Measurements from ENCODE around the gene TTLL12.
"Not testable (repeated sequence)": the region's sequence is repeated elsewhere in the genome, so short reads cannot be mapped to it uniquely, and the experiment has no call there.

TTLL12 gene

DNA sequence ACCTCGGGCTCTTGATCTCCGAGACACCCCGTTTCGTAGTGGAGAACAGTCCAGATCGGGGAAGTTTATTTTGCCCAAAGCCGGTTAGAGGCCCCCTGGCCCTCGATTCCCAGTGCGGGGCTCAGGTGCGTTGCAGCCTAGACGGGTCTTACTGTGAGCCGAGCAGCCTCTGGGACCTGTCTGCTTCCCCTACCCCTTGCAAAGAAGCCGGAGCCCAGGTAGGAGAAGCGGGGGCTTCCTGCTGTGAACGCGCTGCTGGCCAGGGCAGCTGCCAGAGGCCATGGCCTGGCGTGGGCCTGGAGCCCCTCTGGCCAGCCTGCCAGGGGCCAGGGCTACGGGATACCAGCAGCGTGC, 35.0 kb downstream of the TTLL12 start:
- DNase-seq, result no peak

DNA sequence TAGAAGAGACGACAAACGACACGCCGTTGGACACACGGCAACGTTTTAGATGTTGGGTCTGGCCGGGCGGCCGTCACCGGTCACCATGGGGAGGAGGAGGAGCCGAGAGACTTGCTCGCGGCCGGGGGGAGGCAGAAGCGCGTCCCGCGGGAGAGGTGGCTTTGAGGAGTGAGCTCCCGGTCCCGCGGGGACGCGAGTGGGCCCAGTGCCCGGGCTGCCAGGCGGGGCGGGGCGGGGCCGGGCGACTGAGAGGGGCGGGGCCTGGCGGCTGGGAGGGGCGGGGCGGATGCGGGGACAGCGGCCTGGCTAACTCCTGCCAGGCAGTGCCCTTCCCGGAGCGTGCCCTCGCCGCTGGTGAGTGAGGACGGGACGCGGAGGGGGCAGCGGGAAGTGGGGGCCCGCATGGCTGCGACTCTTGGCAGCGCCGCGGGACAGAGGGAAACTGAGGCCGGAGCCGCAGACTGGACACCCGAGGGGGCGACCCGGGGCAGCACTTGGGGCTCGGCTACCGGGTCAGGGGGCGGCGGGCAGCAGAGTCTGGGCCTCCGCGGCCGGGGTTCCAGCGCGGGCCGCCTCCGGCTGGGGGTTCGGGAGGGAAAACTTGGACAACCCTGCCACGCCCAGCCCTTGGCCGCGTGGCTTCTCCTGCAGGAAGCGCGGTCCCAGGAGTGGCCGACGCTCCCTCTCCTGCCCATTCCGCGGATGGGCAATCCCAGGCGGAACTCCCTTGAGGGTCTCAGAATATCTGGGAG, 35.5 kb downstream of the TTLL12 start, which contains the start of gene TSPO:
Gene TSPO (plus strand): TSS at position 309 of the 752 bp plus-strand sequence. CDS start 7,680 bp downstream, outside the sequence.
- no peak for DNase-seq

DNA sequence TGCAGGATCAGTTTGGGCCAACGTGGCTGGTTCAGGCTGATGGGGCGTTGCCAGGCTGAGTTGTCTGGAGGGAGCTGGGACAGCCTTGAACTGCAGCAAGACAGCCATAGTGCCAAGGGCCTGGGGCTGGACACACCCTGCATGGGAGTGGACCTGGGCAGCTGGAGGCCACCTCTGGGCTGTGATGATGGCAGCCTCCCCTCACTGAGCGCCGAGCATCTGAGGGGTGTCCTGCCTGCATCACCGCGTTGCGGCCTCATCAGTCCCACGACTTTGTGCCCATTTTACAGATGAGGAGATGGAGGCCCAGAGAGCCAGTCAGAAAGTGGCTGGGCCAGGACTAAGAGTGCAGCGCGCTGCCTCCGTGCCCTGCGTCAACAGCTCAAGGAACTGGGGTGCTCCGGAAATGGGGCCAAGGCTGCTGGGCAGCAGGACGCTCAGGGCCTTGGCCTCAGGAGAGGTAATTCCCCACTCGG, 36.2 kb downstream of the TTLL12 start:
- no peak for DNase-seq

DNA sequence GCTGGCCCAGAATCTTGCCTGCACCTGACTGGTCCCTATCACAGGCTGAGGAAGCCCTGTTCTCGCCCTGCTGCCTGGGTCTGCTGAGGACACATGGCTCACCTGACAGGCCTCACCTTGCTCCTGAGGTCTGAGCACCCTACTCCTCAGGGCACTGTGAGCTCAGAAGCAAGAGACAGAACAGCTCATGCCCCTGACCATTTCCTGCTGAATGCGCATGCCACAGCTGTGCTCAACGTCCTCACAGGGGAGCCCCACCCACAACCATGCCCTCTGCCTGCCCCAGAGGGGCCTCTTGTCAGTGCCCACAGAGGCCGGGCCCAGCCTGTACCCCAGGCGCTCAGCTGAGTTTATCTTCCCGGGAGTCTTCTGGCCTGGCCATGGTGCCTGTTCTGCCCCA, 38.4 kb downstream of the TTLL12 start:
- DNase-seq, result no peak

DNA sequence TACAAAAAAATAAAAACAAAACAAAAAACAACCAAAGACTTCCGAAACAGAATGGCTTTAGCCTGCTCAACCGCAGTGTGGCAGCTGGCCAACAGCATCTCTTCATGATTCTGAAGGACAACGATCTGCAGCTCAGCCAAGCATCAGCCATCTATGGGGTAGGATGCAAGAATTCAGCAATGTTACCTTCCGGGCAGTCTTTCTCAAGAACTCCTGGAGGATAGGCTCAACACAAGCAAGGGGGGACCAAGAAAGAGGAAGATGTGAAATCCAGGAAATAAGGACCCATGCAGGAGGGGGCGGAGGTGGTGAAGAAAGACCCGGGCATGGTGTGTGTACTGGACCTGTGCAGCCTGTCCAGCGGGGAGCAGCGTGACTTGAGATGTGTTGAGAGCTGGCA, 39.1 kb downstream of the TTLL12 start:
- DNase-seq, result no peak

DNA sequence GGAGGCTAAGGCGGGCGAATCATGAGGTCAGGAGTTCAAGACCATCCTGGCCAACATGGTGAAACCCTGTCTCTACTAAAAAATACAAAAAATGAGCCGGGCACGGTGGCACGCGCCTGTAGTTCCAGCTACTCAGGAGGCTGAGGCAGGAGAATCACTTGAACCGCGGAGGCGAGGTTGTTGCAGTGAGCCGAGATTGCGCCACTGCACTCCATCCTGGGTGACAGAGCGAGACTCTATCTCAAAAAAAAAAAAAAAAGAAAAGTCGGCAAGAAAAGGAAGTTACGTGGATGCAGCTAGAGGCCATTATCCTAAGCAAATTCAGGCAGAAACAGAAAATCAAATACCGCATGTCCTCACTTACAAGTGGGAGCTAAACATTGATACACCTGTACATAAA, 40.6 kb downstream of the TTLL12 start:
- not testable (repeated sequence) for DNase-seq

DNA sequence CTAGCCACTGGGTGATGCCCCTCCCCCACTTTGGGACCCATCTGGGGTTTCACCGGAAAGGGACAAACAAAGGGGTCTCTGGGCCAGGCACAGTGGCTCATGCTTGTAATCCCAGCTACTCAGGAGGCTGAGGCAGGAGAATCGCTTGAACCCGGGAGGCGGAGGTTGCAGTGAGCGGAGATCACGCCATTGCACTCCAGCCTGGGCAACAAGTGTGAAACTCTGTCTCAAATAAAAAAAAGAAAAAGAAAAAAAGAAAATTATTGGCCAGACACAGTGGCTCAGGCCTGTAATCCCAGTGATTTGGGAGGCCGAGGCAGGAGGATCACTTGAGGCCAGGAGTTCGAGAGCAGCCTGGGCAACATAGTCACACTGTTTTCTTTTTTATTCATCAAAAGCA, 41.6 kb downstream of the TTLL12 start:
- not testable (repeated sequence) for DNase-seq

DNA sequence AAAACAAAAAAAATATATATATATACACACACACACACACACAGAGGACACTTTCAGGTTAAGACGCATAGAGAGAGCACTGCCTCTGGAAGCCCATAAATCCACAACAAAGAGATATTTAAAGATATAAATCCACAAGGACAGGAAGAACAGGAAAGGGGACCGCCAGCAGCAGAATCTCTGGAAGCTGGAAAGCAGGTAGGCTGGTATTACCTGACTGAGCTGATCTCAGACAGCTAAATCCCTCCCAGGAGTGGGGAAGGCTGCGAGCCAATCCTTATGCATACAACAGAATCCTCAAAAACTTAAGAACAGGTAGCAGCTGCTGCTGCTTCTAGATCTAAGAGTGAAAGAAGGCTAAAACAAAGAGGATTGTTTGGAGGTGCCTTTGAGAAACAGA, 42.0 kb downstream of the TTLL12 start:
- DNase-seq, result no peak

DNA sequence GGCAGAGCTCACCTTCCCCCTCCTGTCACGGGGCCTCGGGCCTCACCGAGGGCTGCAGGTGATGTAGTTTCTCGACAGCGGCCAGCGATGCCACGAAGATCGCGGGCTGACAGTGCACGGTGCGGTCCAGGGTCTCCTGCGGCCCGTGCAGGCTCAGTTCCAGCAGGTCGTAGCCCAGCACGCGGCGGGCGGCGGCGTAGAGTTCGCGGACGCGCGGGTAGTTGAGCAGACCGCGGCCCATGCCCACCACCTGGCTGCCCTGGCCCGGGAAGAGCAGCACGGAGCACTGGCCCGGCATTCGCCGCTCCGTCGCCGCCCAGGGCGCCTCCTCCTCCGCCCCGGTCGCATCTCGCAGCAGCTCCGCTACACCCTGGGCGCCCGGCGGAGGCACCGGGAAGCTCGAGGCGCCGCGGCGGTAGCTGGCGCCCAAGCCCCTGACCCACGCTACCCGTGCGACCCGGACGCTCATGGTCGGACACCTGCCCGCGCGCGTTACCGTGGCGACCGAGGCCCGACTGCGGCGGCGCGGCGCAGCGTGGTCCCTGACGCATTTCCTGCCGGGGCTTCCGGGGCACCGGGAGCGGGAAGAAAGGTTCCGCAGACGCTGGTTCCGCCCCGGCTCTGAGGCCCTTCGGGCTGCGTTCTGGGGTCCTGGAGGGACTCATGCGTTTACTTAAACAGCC, 43.9 kb downstream of the TTLL12 start, which contains the start of gene MCAT:
Gene MCAT (minus strand): TSS at position 519 of the 683 bp plus-strand sequence. CDS start 50 bp downstream, at position 469.
- DNase-seq, result peak; percentile 73

DNA sequence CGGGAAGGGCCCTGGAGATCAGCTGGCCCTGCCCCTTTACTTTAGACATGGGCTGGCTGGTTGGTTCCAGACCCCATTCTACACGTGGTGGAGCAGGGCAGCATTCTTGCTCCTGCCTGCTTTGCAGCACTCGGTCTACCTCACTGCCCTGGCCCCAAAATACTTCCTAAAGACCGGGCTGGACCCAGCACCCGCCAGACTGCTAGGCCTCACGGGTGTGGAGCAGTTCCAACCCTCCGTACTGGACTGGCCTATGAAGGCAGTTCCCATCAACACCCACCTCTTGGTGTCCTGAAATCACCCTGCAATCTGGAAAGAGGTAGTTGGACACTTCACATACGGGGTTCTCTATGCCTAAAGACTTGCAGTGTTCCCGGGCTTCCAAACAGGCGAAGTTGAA, 50.1 kb downstream of the TTLL12 start:
- no peak for DNase-seq

DNA sequence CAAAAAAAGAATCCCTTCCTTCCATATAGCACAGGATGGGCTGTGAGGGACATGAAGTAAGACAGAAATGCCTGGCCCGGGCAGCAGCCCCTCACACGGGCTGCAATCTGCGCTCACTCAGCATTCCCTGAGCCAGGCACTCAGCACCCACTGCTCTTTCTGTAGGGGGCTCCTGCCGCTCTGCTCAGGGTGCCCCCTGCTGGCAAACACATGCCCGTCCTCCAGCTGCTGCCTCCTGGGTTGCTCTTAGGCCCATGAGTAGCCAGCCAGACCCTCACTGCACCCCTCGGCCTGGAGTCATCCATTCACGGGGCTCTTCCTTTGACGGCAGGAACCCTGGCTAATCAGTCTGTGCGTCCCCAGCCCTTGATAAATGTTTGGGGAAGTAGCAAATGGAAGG, 50.7 kb downstream of the TTLL12 start:
- DNase-seq, result no peak

DNA sequence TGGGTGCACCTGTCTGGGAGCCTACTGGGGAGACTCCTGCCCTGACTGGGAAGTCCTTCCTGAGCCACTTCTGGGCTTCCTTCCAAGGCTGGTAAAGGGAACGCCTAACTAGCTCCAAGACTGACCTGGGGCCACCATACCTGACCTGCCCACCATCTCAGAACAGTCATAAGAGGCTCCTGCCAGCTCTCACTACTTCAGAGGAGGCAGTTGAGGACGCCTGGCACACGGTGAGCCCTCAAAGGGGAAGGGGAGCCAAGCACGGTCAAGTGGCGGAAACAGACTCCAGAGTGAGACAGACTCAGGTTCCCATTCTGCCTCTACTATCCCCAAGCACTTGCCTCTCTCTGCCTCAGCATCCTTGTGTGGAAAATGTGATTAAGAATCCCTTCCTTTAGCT, 51.4 kb downstream of the TTLL12 start:
- no peak for DNase-seq

DNA sequence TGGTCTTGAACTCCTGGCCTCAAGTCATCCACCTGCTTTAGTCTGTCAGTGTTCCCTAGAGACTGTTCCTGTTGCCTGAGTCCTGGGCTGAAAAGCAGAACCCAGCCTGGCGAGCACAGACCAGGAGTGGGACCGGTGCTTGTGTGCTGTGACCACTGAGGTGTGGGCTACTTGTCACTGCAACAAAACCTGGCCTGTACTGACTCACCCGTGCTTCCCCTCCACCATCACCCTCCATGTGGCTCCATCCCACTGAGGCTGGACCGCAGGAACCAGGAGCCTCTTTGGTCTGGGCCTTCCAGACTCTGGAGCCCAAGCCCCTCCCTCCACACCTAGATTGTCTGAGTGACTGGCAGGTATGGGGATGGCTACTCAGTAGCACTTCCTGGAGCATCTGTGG, 52.4 kb downstream of the TTLL12 start:
- DNase-seq, result no peak

DNA sequence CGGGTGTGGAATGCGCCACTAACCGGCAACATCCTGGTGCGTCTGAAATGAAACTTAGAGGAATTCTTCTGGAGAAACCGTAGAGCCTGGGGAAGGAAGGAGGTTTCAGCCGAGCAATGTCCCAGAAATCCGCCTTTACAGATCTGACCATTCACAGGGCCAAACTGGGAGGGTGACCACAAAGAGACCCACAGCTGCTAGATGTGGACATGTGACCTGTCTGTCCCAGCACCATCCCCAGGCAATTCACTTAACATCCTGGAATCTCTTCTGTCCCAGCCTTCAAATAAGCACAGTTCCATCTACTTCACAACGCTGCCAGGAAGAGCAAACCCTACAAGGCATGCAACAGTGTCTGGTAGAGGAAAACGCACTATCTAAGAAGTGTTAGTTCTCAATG, 53.5 kb downstream of the TTLL12 start:
- DNase-seq, result no peak

DNA sequence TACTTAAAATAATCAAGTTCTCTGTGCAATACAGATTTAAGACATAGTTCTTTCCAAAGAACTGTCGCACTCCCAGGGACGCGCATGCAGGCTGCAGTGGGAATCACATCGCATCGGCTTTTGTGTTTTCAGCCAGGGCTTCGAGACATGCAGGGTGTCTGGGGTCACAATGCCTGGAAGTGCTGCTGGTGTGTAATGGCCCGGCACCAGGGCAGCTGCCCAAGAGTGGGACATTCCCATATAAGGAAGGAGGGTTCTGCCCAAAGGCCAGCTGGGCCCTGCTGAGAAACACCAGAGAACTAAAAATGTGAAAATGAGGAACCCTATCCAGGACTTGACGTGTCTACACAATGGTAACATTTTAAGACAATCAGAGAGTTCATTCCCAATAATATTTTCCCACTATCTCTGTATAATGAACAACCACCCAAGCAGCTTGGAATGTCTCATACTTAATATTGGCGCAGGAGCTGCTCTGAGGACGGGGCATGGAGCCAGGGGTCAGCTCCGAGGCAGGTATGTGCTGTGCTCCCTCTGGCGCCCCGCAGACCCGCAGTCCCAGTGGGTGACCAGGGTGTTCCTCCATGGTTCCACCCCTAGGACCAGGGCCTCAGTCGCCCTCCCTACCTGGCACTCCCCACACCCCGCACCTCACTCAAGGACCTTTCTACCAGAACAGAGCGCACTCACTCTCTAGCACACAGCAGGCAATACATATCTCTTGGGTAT, 55.0 kb downstream of the TTLL12 start:
- no peak for DNase-seq

DNA sequence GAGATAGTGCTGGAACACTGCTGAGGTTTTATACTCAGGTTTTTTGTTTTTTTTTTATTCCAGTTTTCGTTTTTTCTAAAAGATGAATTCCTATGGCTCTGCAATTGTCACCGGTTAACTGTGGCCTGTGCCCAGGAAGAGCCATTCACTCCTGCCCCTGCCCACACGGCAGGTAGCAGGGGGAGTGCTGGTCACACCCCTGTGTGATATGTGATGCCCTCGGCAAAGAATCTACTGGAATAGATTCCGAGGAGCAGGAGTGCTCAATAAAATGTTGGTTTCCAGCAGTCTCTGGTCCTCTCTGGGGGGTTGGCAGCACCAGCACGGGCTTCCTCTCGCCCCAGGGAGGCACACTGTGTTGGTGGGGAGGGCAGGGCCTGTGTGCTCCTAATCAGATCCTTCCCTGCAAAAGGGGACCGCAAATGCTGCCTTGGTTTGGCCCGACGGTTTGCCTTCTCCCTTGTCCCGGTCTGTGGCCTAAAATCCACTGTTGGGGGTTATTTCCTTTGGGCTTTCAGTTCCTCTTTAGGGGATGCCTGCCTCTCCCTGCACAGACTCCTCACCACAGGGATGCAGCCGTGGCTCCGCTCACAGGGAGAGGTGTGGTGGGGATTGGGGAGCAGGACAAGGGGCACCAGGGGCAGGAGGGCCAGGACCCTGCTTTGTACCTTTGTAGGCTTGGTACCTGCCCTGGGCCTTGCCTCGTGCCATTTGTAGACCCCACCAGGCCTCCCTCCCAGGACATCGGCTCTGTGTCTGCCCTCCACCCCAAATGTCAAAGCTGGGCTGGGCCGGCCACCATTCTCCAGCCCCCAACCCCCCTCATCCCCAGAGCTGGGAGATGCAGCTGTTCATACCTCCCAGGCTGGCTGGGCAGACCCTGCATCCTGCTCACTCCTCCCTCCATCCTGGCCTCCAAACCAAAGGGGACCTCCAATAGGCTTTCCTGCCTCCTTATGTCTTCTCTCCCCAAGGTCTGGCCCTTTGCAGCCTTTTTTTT, 57.2 kb downstream of the TTLL12 start:
- no peak for DNase-seq

DNA sequence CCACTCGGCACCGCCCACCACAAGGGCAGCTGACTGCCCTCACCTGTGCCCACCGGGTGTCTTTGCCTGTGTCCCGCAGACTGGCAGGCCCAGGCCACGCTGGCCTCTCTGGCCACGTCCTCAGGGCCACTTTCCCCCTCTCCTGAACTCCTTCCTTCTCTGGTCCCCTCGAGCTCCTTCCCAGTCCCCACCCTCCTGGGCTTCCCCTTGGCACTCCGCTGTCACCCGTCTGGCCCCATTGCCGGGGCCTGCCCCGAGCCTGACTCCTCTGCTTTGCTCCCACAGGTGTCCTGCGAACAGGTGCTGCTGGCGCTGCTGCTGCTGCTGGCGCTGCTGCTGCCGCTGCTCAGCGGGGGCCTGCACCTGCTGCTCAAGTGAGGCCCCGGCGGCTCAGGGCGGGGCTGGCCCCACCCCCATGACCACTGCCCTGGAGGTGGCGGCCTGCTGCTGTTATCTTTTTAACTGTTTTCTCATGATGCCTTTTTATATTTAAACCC, 58.0 kb downstream of the TTLL12 start:
- no peak for DNase-seq

DNA sequence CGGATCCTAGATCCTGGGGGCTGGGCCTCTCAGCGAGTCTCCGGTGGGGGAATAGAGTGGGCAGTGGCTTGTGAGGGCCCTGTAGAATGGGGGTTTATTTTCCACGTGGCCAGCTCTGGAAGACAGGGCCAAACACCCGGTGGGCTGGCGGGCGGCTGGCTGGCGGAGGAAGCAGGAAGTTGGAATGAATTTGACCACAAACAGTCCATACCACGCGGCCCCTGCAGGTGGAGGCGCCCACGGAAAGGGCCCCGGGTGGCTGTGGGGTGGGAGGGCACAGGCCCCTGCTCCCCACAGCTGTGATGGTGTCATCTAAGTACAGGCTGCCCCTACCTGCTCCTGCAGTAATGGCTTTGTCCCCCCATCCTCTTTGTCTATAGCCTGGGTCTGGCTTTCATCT, 58.8 kb downstream of the TTLL12 start:
- no peak for DNase-seq

DNA sequence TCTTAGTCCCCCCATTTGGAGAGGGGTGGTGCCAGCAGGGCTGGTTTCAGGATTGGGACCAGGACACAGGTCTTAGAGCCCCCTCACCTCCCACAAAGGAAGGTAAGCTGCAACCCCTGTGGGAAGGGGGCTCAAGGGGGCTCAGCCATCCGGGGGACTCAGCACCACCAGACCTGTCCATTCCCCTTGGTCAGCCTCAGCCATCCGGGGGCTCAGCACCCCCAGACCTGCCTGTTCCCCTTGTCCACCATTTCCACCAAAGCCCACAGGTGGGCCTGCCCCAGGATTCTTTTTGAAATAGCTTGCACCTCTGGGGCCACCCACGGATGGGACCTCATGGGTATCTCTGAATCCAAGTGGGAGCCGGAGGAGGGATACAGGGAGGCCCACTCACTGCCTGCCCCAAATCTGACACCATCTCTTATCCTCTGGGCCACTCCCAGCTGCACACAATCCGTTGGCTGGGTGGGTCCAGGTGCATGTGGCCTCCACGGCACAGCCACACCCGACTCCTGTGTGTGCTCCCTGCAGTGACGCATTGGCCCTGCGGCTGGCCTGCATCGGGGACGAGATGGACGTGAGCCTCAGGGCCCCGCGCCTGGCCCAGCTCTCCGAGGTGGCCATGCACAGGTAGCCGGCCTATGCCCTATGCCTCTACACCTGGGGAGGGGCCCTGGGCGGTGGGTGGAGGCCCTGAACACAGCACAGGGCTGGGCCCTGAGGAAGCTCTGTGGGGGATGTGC, 59.6 kb downstream of the TTLL12 start:
- DNase-seq, result no peak

DNA sequence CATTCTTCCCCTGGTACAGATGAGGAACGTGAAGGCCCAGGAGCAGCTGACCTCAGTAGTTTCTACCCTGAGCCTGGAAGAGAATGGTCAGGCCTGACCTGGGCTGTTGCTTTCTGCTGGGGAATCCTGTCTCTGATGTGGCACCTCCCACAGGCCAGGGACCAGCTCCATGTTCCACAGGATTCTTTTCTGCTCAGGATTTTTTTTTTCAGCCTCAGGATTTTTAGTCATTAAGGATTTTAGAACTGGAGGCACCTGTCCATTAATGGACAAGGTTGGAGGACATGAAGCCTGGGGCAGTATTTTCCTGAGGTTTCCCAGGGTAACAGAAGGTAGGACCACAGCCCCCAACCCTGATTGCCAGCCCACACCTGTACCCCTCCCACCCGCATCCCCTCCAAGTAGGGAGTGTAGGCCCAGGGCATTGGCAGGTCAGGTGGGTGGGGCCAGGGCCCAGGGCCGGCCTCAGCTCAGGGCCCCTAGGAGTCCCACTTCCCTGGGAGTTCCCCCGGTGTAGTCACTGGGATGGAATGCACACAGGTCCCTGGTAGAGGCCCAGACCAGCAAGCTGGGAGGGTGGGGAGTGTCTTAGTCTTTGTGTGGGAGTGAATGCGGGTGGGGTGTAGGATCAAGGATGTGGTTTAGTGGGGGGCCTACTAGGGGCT, 60.3 kb downstream of the TTLL12 start:
- DNase-seq, result no peak

DNA sequence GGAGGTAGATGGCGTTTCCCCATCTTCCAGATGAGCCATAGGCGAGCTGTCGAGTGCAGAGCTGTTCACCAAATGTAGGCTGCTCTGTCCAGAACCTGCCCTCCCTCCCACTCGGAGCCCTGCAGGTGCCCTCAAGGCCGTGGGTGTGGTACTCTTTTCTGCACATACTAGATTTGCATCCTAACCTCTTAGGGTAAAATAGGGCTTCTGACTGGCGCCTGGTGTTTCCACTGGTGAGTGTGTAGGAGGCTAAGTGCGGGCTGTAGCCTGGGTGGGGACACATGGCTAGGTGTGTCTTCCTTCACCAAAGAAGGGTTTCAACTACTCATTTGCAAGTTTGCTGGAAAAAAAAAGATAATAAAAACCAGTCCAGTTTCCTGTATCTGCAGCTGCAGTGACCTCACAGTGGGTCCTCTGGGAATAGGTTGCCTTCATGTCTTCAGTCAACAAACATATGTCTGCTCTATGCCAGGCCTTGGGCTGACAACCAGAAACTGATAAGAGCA, 67.9 kb downstream of the TTLL12 start:
- DNase-seq, result no peak

Data from NCI-H1048 (cell line).